DOHH2 (cell line): ENCODE data around the gene PCDHB7.
"Not testable (repeated sequence)": the region's sequence is repeated elsewhere in the genome, so short reads cannot be mapped to it uniquely, and the experiment has no call there.

Source experiments
- EZH2phosphoT487 ChIP-seq: fragments of 200-600 bp; sonication (generic); IDR thresholded peaks from 2 replicates; pipeline ENCODE4 v1.6.1; 2017; ENCODE audit warnings: borderline replicate concordance, mild to moderate bottlenecking, antibody characterized with exemption, low read length, moderate library complexity, mixed read lengths
- TF ChIP-seq, protein P1 (sequence below): fragments of 200-600 bp; sonication (generic); IDR thresholded peaks from one replicate; pipeline ENCODE4 v1.5.1; 2014; ENCODE audit warnings: antibody characterized with exemption, mild to moderate bottlenecking, low read depth, low read length; ENCODE audit not compliant: poor library complexity, severe bottlenecking

DNA sequence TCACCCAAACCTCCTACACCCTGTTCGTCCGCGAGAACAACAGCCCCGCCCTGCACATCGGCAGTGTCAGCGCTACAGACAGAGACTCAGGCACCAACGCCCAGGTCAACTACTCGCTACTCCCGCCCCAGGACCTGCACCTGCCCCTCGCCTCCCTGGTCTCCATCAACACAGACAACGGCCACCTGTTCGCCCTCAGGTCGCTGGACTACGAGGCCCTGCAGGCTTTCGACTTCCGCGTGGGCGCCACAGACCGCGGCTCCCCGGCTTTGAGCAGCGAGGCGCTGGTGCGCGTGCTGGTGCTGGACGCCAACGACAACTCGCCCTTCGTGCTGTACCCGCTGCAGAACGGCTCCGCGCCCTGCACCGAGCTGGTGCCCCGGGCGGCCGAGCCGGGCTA is 28.7 kb downstream of the PCDHB7 start:
- TF ChIP-seq, protein P1, sequence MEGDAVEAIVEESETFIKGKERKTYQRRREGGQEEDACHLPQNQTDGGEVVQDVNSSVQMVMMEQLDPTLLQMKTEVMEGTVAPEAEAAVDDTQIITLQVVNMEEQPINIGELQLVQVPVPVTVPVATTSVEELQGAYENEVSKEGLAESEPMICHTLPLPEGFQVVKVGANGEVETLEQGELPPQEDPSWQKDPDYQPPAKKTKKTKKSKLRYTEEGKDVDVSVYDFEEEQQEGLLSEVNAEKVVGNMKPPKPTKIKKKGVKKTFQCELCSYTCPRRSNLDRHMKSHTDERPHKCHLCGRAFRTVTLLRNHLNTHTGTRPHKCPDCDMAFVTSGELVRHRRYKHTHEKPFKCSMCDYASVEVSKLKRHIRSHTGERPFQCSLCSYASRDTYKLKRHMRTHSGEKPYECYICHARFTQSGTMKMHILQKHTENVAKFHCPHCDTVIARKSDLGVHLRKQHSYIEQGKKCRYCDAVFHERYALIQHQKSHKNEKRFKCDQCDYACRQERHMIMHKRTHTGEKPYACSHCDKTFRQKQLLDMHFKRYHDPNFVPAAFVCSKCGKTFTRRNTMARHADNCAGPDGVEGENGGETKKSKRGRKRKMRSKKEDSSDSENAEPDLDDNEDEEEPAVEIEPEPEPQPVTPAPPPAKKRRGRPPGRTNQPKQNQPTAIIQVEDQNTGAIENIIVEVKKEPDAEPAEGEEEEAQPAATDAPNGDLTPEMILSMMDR, result not testable (repeated sequence)
- not testable (repeated sequence) for TF ChIP-seq EZH2phosphoT487
